ENCODE results near the gene ELF1. TPM values are rescaled to one million over a fixed set of nuclear protein-coding genes. Genes with fewer than 3 reads are reported as not detected.

The ELF1 gene
- total and polyA plus RNA-seq, 2 of the 4 experiments (the other 2 are of a cell fraction), result 25.4 to 27.6 TPM

- POLR2A ChIA-PET (ENCODE audit: unreplicated experiment), result no interaction called here
- in situ Hi-C loops (cut with MboI; ENCODE audit: low sequenced_read_pairs), result no loop called here
- TF ChIP-seq SMC3 (IDR thresholded peaks at IDR 0.05; ENCODE audit: low read depth, low read length) (no peak), CTCF (conservative IDR thresholded peaks at IDR 0.05; ENCODE audit: low read depth, low read length) (no peak), RCOR1 (IDR thresholded peaks at IDR 0.05; ENCODE audit: insufficient replicate concordance, low read length) (no peak), MAFK (IDR thresholded peaks at IDR 0.05; ENCODE audit: low read depth, low read length) (no peak), BHLHE40 (IDR thresholded peaks at IDR 0.05; ENCODE audit: low read depth, low read length) (no peak), RAD21 (IDR thresholded peaks at IDR 0.05; ENCODE audit: low read length) (no peak), NFE2L2 (IDR thresholded peaks at IDR 0.05; ENCODE audit: low read depth, low read length) (no peak), CHD1 (IDR thresholded peaks at IDR 0.05; ENCODE audit: low read depth, low read length) (no peak), POLR2A (IDR thresholded peaks at IDR 0.05; ENCODE audit: low read depth, low read length) (no peak), MAZ (IDR thresholded peaks at IDR 0.05; ENCODE audit: borderline replicate concordance, low read depth, low read length) (no peak), RFX5 (IDR thresholded peaks at IDR 0.05; ENCODE audit: low read depth, low read length) (no peak), FOS (IDR thresholded peaks at IDR 0.05; ENCODE audit: low read depth, low read length) (no peak), MXI1 (IDR thresholded peaks at IDR 0.05; ENCODE audit: borderline replicate concordance, low read depth, low read length) (no peak)
- TF ChIP-seq, protein P1, sequence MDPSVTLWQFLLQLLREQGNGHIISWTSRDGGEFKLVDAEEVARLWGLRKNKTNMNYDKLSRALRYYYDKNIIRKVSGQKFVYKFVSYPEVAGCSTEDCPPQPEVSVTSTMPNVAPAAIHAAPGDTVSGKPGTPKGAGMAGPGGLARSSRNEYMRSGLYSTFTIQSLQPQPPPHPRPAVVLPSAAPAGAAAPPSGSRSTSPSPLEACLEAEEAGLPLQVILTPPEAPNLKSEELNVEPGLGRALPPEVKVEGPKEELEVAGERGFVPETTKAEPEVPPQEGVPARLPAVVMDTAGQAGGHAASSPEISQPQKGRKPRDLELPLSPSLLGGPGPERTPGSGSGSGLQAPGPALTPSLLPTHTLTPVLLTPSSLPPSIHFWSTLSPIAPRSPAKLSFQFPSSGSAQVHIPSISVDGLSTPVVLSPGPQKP (IDR thresholded peaks at IDR 0.05; ENCODE audit: borderline replicate concordance, low read depth, low read length), result no peak
These were observed 48.3 kb downstream of the ELF1 start for GRCh38 chr13:40970803-40971202.

More at GRCh38 chr13:40970803-40971202, 48.3 kb downstream of the ELF1 start:
- Histone ChIP-seq H3K23ac (ENCODE audit: low read depth, low read length) (no peak overlapping the region), H2BK15ac (ENCODE audit: low read depth, low read length) (no peak overlapping the region), H3K4me2 (ENCODE audit: low read depth, low read length) (no peak overlapping the region), H3K27ac (ENCODE audit: insufficient read depth, low read length) (no peak overlapping the region), H3K56ac (ENCODE audit: extremely low read depth, insufficient read depth, low read length) (no peak overlapping the region), H2AFZ (replicated peaks; ENCODE audit: low read length, poor library complexity) (no peak overlapping the region), H3K18ac (ENCODE audit: low read depth, low read length) (no peak overlapping the region), H2AK5ac (ENCODE audit: low read depth, low read length) (no peak overlapping the region), H3K4me1 (ENCODE audit: control insufficient read depth, insufficient read depth, low read length) (peaks cover 3% of the 10 kb centered on the region), H4K5ac (ENCODE audit: low read depth, low read length) (no peak overlapping the region), H4K91ac (ENCODE audit: insufficient read depth, low read depth, low read length) (no peak overlapping the region), H2BK20ac (ENCODE audit: low read depth, low read length) (no peak overlapping the region), H3K4ac (ENCODE audit: low read depth, low read length) (no peak overlapping the region), H3K36me3 (ENCODE audit: control insufficient read depth, insufficient read depth, low read length) (no peaks in the 10 kb centered on the region), H3K79me1 (ENCODE audit: low read depth in 1 of 2, low read length in 2 of 2) (peaks cover 23 to 48% of the 10 kb centered on the region in 2 experiments), H2BK5ac (ENCODE audit: low read depth, low read length, poor library complexity, severe bottlenecking) (no peak overlapping the region), H2BK120ac (ENCODE audit: low read depth, low read length) (no peak overlapping the region), H2AK9ac (replicated peaks; ENCODE audit: low read depth, low read length, poor library complexity) (no peak overlapping the region), H3K4me3 (ENCODE audit: insufficient read depth, low read depth, low read length) (no peak overlapping the region), H3K9me1 (ENCODE audit: insufficient read depth, low read length) (peaks cover 2% of the 10 kb centered on the region; the same call in 1 of the 2 replicates), H3K27me3 (ENCODE audit: control insufficient read depth, insufficient read depth, low read length) (no peaks in the 10 kb centered on the region), H3K9ac (ENCODE audit: low read depth, low read length) (no peak overlapping the region), H3K14ac (replicated peaks; ENCODE audit: low read depth, low read length) (no peak overlapping the region), H3K9me3 (ENCODE audit: control insufficient read depth, insufficient read depth, low read length) (no peaks in the 10 kb centered on the region), H4K20me1 (ENCODE audit: insufficient read depth, low read length) (peaks cover 23% of the 10 kb centered on the region), H4K8ac (ENCODE audit: low read depth in 2 of 2, low read length in 2 of 2) (no peak overlapping the region)
- WGBS, 2 experiments (ENCODE audit: extremely low coverage in 2 of 2, insufficient read length in 1 of 2), result no CpG with 5 or more reads among the region's 4 CpGs
- no peak for DNase-seq
- no peak for ATAC-seq (ENCODE audit: low read depth)
- BruUV-seq (replicated peaks), result no TSS peak
- dilution Hi-C loops (cut with HindIII; ENCODE audit: low sequenced_read_pairs, unreplicated experiment) (no loop called here), intact Hi-C loops (cut with micrococcal nuclease) (loop anchor here (5.0 kb wide), 1 partner anchor 91 kb away; the partner anchor contains the start of gene WBP4)
- CTCF ChIA-PET, result interaction anchor here (0.6 kb wide), 1 partner anchor 227 kb away, joined by 3 read pairs; no protein-coding TSS in a partner anchor
